NCI-H2029 (cell line): ENCODE data around the gene ANAPC10.
"Not testable (repeated sequence)": the region's sequence is repeated elsewhere in the genome, so short reads cannot be mapped to it uniquely, and the experiment has no call there.

Source experiments
- DNase-seq: peaks from one replicate; lab custom pipeline; 2025; lab: John Stamatoyannopoulos, UW

The ANAPC10 gene

GRCh38 chr4:145003675-145004074, 94.3 kb downstream of the ANAPC10 start:
- DNase-seq = no peak

- no peak for DNase-seq
Observed at GRCh38 chr4:145001635-145002034, 96.4 kb downstream of the ANAPC10 start.

- DNase-seq = not testable (repeated sequence)
Observed at GRCh38 chr4:145000656-145001055, 97.3 kb downstream of the ANAPC10 start.

GRCh38 chr4:144989306-144989705, 108.7 kb downstream of the ANAPC10 start:
- no peak for DNase-seq

- no peak for DNase-seq
Observed at GRCh38 chr4:144985531-144985930, 112.5 kb downstream of the ANAPC10 start.

GRCh38 chr4:144985014-144985413, 113.0 kb downstream of the ANAPC10 start:
- DNase-seq = no peak

GRCh38 chr4:144984241-144984640, 113.8 kb downstream of the ANAPC10 start:
- no peak for DNase-seq

- DNase-seq = no peak
Observed at GRCh38 chr4:144975718-144976117, 122.3 kb downstream of the ANAPC10 start.

- DNase-seq = no peak
Observed at GRCh38 chr4:144970597-144970996, 127.4 kb downstream of the ANAPC10 start.

GRCh38 chr4:144969821-144970220, 128.2 kb downstream of the ANAPC10 start:
- no peak for DNase-seq

- no peak for DNase-seq
Observed at GRCh38 chr4:144968606-144969005, 129.4 kb downstream of the ANAPC10 start.

- DNase-seq = no peak
Observed at GRCh38 chr4:144967161-144967560, 130.8 kb downstream of the ANAPC10 start.

- no peak for DNase-seq
Observed at GRCh38 chr4:144962300-144962699, 135.7 kb downstream of the ANAPC10 start.

- no peak for DNase-seq
Observed at GRCh38 chr4:144955104-144955503, 142.9 kb downstream of the ANAPC10 start.

- DNase-seq = no peak
Observed at GRCh38 chr4:144954230-144954629, 143.8 kb downstream of the ANAPC10 start.

GRCh38 chr4:144948421-144948820, 149.6 kb downstream of the ANAPC10 start:
- no peak for DNase-seq

- DNase-seq = no peak
Observed at GRCh38 chr4:144948009-144948408, 150.0 kb downstream of the ANAPC10 start.
